HG03159 (cell line): ENCODE data around the gene TNFAIP2.

ENCODE experiments used
- ATAC-seq: cut with Tn5 transposase; IDR thresholded peaks from one replicate; pipeline ENCODE4 v1.9.1; 2021; ENCODE audit warnings: mild to moderate bottlenecking, moderate library complexity; ENCODE audit not compliant: unreplicated experiment

The TNFAIP2 gene

DNA sequence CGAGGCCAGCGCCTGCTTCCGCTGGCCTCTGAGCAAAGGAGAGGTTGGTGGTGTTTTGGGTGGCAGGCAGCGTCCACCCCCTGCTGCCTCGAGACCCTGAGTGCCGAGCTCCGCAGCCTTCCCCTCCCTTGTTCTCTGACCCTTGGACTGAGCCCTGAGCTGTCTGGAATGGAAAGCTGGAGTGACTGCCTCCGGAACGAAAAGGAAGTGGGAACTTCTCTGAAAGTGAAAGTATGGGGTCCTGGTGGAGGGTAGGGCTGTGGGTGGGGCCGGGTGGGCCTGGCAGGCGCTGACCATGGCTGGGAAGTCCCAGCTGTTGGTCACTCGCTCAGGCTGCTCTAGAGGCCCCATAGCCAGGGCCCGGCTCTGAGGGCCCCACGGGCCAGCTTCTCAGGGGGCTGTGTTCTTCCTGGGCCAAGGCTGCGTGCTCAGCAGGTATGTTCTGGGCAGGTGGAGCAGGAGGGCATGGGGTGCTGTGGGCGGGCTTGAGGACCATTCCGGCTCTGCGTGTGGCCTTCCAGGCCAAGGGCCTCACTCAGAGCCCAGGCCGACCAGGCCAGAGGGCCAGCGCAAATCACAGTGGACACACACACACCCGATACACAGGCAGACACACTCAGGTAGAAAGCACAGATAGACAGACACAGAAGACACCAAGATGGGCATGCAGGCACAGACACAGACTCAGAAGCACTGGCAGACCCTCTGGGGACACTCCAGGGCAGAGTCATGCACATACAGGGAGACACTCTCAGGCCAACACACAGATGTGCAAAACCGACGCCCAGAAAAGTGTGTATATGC is 28.7 kb upstream of the TNFAIP2 start, which contains the start of gene EXOC3L4:
Gene EXOC3L4 (plus strand): TSS at position 320 of the 804 bp plus-strand sequence. CDS start 5,495 bp downstream, outside the sequence.
- no peak for ATAC-seq

DNA sequence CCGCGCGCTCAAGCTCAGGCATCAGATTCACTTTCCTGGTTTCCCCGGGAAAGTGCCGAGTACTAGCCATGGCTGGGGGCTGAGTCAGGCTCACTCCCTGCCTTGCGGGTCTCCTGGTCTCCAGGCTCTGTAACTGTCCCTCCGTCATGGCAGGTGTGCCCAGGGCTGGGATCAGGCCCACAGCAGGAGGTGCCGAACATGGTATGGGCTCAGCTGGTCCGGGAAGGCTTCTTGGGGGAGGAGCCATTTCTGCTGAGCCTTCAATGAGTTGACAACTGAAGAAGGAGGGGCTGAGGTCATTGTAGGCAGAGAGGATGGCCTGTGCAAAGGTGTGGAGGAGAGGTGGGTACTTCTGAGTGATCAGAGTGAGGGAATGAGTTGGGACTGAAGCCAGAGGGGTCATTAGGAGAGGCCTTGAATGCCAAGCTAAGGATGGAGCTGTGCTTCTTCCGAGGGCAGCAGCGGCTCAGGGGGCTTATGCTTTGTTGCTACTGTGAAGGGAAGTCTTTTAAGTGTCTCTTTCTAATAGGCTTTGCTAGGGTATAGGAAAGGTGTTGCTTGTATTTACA is 28.0 kb upstream of the TNFAIP2 start:
- no peak for ATAC-seq

DNA sequence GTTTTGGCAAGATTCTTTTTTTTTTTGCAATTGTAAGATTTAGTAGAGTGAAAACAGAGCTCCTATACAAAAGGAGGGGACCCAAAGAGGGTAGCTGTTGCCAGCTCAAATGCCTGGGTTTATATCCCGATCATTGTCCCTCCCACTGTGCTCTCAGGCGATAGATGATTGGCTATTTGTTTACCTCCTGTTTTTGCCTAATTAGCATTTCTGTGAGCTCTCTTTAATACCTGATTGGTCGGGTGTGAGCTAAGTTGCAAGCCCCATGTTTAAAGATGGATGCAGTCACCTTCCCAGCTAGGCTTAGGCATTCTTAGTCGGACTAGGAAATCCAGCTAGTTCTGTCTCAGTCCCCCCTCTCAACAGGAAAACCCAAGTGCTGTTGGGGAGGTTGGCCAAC is 26.9 kb upstream of the TNFAIP2 start:
- ATAC-seq = no peak

- no peak for ATAC-seq
Measured at GRCh38 chr14:103097244-103097993, 25.8 kb upstream of the TNFAIP2 start.

DNA sequence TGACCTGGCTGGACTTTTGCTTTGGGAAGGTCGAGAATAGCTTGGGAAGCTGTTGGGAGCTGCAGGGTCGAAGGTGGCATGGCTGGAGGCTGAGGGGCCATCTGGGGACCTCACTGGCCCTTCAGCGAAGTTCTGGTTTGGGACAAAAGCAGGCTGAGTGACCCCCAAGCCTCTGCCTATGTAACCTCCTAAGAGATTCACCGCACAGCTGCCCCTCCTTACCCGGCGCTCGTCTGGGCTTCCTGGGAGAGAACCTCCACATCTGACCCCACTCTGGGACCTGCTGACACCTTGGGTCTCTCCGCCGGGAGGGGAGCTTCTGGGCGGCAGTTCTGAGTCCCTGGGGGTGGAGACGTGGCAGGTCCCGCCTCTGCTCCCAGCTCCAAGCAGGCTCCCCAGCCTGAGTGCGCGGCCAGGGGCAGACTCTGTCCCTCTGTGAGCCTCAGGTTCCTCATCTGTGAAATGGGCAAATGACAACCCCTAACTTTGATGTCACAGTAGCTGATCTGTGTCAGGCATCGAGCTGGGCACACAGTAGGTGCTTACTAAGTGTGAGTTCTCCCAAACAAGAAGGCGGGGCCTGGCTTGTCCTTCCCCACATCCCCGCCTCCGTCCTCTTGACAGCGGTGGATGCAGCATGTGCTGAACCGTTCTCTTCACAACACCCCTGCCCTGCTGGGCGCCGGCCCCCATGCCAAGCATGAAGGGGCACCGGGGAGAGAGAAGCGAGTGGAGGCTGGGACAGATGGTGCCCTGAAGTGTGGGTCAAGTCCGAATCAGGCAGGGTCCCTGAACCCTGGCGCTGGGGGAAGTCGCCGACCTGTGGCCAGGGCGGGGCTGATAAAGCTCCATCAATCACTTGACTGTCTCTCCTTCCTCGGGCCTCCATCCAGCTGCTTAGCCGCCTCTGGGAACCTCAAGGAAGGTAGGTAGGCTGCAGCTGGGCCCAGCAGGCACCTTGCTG is 25.0 kb upstream of the TNFAIP2 start:
- no peak for ATAC-seq

DNA sequence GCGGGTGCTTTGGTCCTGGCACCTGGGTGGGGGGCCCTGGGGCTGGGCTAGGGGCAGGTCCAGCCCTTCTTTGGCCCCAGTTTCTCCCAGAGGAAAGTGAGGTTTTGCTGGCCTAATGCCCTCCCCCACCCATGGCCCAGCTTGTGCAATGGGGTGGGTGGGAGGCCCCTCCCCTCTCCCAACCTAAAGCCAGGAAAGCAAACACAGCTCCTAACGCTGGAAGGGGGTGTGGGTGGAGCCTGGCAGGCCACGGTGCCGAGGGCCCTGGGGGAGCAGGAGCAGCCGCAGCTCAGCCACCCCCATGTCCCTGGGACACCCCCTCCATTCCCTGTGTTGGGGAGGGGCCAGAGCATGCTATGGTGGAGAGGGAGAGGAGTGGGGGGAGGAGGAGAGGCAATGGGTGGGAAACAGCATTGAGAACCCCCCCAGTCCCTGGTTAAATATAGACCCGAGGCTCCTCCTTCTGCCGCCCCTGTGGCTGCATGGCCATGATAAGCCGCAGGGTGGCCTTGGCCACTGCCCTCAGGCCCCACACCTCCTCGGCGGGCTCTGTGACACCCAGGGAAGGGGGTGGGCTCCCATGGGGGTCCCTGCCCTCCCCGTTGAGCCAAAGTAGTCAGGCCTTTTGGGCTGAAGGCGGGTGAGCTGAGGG is 24.1 kb upstream of the TNFAIP2 start:
- ATAC-seq = no peak

DNA sequence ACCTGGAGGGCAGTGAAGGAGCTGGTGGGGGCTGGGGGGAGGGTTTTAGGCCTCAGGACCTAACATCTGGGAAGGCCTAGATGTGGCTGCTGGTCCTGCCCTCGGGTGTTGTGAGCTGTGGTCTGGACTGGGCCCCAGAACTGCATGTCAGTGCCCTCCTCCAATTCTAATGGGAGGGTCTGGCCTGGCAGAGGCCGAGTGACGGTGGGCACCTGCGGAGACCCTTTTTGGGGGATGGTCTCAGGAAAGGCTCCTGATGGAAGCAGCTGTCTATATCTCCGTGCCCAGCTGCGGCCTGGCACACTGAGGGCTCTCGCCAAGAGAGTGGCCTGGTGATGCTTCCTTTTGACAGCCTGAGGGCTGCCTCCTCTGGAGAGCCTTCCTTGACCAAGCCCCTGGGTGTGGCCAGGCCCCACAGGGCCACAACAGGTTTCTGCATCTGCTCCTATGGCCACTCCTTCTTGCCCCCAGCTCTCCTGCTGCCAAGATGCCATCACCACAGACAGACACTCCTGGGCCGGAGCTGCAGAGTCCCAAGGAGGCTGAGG is 23.5 kb upstream of the TNFAIP2 start:
- ATAC-seq = no peak

GRCh38 chr14:103100281-103101121 is 22.8 kb upstream of the TNFAIP2 start:
- no peak for ATAC-seq

DNA sequence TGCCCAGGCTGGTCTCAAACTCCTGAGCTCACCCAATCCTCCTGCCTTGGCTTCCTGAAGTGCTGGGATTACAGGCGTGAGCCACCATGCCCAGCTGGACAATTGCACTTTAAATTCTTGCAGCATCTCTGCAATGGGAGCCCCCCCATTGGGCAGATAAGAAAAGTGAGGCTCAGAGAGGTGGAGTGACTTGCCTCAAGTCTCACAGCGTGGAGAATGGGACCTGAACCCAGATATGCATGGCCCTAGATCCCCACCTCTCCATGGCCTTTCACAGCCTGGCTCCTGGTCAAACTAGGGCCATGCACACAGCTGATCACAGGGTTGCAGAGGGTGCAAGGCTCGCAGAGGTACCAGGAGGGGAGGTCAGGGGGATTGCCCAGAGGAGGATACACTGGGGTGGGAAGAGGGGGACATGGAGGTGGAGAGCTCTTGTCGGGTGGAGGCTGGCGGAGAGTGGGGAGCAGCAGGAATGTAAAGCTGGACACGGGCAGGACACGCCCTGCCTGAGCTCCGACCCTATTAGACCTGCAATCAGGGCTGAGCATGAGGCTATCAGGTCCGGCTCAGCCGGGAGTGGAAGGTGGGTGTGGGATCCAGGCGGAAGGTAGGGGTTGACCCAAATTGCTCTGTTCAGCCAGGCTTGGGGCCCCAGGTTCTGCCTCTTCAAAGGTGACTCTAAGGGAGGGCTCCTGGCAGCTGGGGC is 21.9 kb upstream of the TNFAIP2 start:
- ATAC-seq = no peak

DNA sequence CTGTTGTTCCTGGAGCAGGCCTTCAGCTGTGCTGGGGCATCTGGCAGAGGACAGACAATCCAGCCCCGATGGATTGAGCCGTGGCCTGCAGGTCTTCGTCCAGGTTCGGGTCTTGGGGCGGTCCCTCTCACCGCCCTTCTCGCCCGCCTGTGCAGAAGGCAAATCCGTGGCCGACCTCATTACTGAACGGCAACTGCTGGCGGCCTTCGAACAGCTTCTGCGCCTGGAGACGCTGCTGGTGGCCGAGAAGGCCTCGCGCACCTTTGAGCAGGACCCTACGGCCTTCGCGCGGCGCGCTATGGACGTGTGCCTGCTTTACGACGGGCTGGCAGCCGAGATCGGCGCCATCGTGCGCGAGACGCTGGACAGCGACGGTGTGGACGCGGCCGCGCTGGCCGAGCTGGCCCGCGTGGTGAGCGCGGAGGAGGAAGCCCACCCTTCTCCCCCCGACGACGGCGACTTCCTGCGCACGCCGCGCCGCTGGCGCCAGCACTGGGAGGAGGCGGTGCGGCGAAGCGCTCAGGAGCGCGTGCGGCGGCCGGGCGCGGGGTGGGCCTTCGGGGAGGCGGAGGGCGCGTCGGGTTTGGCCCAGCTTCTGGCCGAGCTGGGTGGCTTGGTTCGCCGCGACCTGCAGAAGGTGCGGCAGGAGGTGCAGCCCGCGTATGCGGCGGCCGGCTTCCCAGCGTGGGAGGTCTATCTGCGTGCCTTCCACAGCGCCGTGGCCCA is 21.1 kb upstream of the TNFAIP2 start:
- no peak for ATAC-seq

GRCh38 chr14:103102689-103103260 is 20.5 kb upstream of the TNFAIP2 start:
- ATAC-seq = no peak

DNA sequence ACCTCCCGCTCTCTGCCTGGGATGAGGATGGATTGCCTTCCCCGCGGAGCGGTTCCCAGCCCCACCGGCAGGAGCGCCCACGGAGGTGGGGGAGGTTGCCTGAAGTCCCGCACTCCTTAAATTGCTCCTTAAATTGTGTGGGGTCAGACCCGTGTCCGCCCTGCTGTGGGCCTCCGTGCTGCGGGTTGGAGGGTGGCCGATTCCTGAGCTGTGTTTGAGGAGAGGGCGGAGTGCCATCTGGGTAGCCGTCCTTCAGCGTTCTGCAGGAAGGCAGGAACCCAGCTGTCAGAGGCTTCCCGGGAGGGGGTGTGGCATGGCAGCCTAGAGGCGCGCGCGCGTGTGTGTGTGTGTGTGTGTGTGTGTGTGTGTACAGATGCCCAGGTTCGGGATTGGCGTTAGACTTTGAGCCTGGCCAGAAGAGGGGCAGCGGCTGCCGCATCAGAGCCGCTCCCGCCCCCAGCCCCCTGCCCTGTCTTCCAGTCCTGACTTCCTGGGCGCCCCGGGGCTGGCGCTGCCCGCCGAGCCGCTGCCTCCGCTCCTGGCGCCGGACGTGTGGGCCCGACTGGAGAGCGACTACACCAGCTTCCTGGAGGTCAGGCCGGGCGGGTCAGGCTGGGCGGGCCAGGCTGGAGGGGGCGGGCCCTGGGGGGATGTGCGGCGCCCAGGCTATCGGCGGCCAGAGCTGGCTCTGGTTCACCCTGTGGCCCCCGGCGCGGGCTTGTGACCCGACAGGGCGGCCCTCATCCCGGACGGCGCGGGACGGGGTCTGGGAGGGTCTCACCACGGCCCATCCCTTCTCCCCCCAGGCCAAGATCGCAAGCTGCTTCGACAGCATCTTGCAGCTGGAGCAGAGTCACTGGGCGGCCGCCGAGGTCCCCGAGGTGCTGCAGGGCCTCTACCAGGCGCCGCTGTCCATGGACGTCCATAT is 19.5 kb upstream of the TNFAIP2 start:
- ATAC-seq = no peak

GRCh38 chr14:103104389-103104653 is 18.9 kb upstream of the TNFAIP2 start:
- no peak for ATAC-seq

GRCh38 chr14:103104654-103105452 is 18.4 kb upstream of the TNFAIP2 start:
- no peak for ATAC-seq

- ATAC-seq = no peak
Measured at GRCh38 chr14:103105580-103106150, 17.6 kb upstream of the TNFAIP2 start.
